ENCODE measurements around the gene MAPK6.

DNA sequence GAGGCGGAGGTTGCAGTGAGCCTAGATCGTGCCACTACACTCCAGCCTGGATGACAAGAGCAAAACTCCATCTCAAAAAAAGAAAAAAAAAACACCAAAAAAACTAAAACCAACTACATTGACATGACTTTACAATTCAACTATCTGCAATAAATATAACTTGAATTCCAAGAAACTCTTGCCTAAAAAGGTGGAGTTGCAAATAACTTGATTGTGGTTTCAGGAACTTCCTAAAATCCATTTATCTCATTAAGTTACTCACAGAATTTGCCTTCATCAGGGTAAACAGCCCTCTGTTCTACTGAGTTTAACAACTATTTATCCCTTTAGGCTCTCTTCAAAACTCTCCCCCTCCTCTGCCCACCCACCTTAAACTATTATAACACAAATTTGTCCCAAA is 2.7 kb upstream of the MAPK6 start:
- TF ChIP-seq ZNF584 (CRISPR knock-in tag; IDR thresholded peaks at IDR 0.05; ENCODE audit: low read depth) = no peak
- TF ChIP-seq NFE2L1 (tag; IDR thresholded peaks at IDR 0.05; ENCODE audit: borderline replicate concordance, low read depth) = no peak
- TF ChIP-seq, protein P1, sequence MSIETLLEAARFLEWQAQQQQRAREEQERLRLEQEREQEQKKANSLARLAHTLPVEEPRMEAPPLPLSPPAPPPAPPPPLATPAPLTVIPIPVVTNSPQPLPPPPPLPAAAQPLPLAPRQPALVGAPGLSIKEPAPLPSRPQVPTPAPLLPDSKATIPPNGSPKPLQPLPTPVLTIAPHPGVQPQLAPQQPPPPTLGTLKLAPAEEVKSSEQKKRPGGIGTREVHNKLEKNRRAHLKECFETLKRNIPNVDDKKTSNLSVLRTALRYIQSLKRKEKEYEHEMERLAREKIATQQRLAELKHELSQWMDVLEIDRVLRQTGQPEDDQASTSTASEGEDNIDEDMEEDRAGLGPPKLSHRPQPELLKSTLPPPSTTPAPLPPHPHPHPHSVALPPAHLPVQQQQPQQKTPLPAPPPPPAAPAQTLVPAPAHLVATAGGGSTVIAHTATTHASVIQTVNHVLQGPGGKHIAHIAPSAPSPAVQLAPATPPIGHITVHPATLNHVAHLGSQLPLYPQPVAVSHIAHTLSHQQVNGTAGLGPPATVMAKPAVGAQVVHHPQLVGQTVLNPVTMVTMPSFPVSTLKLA (conservative IDR thresholded peaks at IDR 0.05) = no peak
- TF ChIP-seq, protein P2, sequence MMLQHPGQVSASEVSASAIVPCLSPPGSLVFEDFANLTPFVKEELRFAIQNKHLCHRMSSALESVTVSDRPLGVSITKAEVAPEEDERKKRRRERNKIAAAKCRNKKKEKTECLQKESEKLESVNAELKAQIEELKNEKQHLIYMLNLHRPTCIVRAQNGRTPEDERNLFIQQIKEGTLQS (IDR thresholded peaks at IDR 0.05) = no peak
- TF ChIP-seq, protein P2 (CRISPR knock-in tag; conservative IDR thresholded peaks at IDR 0.05) = no peak
- no peak for TF ChIP-seq POLR2AphosphoS5 (IDR thresholded peaks at IDR 0.05; ENCODE audit: control insufficient read depth, insufficient read depth, low read depth, low read length)
- no peak for TF ChIP-seq MEF2D (tag; conservative IDR thresholded peaks at IDR 0.05; ENCODE audit: low read depth)
- TF ChIP-seq CHD1 (IDR thresholded peaks at IDR 0.05; ENCODE audit: low read length) = no peak
- TF ChIP-seq ATF2 (CRISPR knock-in tag; IDR thresholded peaks at IDR 0.05) = no peak
- TF ChIP-seq ZNF311 (CRISPR knock-in tag; IDR thresholded peaks at IDR 0.05) = no peak
- no peak for TF ChIP-seq TEAD1 (CRISPR knock-in tag; IDR thresholded peaks at IDR 0.05)
- no peak for TF ChIP-seq CBFB (CRISPR knock-in tag; IDR thresholded peaks at IDR 0.05)
- TF ChIP-seq EWSR1 (IDR thresholded peaks at IDR 0.05; ENCODE audit: borderline replicate concordance, low read depth, partially characterized antibody) = no peak
- TF ChIP-seq ZNF699 (CRISPR knock-in tag; IDR thresholded peaks at IDR 0.05; ENCODE audit: insufficient replicate concordance) = no peak
- no peak for TF ChIP-seq ZNF347 (CRISPR knock-in tag; IDR thresholded peaks at IDR 0.05; ENCODE audit: low read depth)

Measured in K562 (cell line).